Fibroblast of peridontal ligament (primary cell): ENCODE results near the gene ESR2.
"Not testable (repeated sequence)": the region's sequence is repeated elsewhere in the genome, so short reads cannot be mapped to it uniquely, and the experiment has no call there.

ENCODE experiments used
- DNase-seq: peaks from one replicate; pipeline ENCODE4 v3.0.0-alpha.2; 2010; ENCODE audit errors: extremely low read depth

The ESR2 gene

DNA sequence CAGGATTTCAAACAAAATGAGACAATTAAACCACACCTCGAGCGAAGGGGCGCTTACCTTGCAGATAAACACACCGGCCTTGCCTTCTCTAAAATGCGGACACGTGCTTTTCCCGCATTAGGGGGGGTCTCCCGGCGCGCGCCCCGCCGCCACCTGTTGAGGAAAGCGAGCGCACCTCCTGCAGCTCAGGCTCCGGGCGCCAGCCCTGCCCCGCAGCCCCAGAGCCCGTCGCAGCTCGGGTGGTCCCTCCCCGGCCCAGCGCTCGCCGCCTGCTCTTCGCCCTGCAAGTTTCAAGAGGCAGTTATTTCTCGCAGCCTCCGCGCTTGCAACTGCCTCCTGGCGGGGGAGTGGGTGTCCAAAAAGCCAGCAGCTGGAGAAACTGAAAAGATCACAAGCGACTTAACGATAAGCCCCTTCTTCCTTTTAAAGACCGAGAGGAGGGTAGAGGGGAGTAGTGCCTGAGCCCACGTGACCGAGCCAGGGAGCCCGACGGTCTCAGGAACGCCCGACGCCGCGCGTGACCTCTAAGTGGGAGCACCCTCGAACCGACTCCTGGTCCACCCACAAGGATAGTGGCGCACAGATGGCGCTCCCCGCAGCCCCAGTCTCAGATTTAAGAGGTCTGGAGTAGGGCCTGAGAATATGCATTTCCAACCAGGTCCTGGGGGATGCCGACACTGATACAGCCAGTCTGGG lies at the start of gene ESR2:
TSS of gene ESR2 (minus strand) at position 396 of the 696 bp plus-strand sequence. CDS start 11,386 bp downstream, outside the sequence.
- DNase-seq: peak; percentile 46

DNA sequence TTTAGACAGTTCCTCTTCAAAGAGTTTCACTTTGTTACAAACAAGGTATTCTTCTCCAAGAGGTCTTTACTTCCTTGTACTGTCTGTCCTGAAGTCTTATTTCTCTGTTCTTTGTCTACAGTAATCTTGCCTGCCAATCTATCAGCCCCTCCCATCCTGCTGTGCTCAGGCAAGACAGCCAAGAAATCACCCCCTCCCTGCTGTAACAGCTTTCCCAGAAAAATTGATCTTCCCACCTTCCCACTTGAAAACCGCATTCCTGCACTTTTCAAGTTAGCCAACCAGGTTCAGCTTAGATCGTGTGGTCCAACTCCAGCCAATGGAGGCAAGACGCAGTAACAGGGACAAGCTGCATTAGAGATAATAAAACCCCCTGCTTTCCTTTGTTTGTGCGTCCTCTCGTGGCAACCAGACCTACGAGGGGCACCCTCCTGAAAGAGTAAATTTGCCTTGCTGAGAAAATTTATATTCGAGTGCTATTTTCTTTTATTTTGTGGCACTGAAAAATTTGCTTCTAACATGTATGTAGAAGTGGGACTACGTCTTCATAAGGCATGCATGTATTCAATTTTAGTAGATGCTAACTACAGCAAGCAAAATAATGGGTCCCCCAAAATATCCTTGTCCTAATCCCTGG lies 46.5 kb upstream of the ESR2 start:
- no peak for DNase-seq

DNA sequence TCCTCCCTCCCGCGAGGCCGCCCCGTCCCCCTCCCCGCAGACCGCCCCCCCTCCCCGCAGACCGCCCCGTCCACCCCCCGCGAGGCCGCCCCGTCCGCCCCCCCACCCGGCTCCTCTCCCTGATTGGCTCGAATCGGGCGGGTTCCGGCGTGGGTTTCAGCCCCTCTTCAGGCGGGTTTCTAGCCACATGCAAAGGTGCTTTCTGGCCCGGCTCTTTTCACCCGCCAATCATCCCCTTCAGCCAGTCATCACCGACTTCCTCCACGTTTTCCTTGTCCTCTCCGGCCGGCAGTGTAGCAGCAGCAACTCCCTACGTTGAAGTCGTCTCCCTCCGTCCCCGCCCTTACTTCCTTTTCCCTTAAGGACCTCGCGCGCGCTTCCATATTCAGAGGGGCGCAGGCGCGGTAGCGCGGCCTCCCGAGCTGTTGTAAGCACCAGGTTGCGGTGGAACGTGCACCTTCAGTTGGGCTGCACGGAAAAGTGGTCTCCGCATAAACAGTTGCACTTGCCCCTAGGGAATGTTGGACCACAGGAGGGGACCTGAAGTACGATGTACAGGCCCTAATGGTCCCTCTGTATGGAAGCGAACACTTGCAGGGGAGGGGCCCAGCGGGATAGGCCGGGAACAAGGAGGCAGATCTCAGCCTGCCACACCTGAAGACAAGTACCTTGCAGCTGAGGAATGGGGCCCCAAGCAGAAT lies 44.6 kb upstream of the ESR2 start:
- DNase-seq: peak; percentile 96

DNA sequence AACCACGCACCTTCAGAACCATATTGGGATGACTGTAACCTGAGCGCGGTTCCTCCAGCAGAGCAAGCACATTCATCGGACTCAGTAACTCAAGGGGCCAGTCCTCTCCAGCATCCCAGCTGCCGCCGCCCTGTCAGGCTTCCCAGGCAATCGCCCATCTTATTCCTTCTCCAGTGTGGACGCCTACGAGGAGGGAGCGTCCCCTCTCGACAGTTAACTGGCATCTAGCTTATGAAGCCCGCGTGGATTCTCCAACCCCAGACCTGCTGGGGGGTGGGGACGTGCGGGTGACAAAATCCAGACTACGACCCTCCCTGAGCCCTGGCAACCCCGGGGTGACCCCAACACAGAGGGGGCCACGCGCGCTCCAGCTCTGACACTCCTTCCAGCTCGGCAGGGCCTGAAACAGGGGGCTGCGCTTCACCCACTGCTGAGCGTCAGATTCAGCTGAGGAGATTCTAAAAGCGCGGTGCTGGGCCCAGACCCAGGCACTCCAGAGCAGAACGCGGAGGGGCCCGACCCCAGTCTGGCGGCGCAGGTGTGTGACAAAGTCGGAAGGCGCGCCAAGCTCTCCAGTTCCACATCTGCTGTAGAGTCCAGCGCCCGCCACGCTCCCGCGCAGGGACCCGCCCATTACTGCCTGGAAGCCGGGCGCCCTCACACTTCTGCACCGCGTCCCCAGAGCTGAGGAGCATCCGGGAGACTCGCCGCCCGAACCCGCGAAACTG lies 43.9 kb upstream of the ESR2 start:
- peak; percentile 51 for DNase-seq

DNA sequence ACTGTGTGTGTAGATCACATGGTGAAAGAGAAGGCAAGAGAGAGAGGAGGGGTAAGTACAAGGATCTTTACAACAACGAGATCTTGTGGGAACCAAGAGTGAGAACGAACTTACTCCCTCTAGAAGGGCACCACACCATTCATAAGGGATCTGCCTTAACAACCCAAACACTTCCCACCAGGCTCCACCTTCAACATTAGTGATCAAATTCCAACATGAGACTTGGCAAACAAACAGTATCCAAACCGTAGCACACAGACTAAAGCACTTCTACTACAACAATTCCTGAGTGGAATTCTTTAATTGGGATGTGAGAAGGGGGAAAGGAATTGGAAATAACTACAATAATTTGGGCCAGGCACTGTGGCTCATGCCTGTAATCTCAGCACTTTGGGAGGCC lies 35.0 kb upstream of the ESR2 start:
- DNase-seq: no peak

DNA sequence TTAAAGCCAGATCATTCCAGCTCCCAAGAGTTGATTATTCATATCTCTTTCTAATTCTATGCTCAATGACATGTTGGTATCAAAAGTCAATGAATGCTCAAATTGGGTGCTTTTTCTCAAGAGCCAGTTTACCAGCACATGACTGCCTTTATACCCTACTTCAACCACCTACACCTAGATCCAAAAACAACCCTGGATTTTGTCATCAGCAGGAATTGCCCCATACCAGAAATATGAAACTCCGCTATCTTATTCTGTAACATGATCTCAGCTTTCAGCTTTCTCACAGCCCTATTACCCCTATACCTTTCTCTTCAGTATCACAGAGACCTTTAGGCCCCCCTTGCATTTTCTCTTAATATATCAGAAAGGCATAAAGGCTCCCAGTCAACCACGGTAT lies 32.3 kb upstream of the ESR2 start:
- no peak for DNase-seq

DNA sequence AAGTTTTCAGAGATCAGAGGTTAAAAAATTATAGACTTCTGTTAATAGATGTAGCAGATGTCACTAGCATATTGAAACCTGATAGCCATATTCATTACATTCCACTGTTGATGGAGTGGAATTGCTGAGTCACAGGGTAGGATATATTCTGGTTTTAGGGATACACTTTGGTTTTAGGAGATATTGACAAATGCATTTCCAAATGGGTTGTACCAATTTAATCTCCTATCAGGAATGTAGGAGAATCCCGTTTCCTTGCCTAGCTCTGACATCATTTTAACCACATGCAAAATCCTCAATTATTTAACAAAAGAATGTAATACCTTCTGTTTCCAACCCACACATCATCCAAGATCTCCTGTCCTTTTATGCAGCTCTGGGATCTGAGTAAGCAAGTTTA lies 30.7 kb upstream of the ESR2 start:
- peak; percentile 81 for DNase-seq

DNA sequence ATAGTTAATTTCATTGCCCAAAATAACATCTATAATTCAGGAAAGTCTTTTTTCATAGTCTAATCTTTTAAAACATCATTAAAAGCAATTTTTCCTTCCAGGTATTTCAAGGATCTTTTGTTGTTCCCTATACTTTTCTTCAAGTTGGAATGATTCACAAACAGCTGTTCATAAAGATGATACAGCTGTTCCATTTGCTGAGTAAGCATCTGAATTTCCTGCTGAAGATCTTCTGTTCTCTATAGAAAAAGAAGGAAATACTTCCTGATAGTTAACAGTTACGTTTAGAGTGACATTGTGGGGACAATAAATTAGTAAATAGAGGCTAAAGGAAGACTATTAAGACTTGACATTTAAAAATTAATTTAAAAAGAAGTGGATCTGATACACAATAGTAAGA lies 30.3 kb upstream of the ESR2 start:
- peak; percentile 31 for DNase-seq

DNA sequence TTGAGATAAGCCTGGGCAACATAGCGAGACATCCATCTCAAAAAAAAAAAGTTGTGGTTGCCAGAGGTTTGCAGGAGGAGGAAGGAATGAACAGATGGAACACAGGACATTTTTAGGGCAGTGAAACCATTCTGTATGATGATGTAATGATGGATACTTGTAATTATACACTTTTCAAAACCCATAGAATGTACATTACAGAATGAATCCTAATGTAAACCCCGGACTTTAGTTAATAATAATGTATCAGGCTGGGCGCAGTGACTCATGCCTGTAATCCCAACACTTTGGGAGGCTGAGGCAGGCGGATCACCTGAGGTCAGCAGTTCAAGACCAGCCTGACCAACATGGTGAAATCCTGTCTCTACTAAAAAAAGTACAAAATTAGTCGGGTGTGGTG lies 26.2 kb upstream of the ESR2 start:
- not testable (repeated sequence) for DNase-seq

DNA sequence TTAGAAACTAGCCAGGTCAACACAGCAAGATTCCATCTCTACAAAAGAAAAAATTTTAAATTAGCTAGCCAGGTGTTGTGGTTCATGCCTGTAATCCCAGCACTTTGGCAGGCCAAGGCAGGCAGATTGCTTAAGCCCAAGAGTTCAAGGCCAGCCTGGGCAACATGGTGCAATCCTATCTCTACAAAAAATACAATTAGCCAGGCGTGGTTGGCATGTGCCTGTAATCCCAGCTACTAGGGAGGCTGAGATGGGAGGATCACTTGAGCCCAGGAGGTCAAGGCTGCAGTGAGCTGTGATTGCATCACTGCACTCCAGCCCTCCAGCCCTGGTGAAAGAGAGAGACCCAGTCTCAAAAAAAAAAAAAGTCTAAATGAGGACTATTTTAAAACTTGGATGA lies 24.5 kb upstream of the ESR2 start:
- not testable (repeated sequence) for DNase-seq

DNA sequence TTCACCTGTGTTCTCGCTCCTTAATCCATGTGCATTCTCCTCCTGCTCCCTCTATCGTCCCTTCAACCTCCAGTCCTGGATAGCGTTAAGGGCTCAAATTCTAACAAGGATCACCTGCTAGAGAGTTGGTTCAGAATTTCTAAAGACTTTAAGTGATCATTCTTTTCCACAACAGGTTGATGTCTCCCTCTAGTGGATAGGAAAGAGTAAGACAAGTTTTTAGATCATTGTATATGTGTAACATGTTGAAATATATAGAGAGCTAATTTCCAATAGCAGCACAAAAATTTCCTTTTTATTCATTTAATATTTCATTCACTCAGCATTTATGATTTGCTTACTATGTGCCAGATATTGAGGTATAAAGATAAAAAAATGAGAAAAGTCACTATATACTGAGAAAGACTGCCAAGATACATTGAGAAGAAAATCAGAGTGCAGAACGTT lies 9.3 kb upstream of the ESR2 start:
- DNase-seq: peak; percentile 79

DNA sequence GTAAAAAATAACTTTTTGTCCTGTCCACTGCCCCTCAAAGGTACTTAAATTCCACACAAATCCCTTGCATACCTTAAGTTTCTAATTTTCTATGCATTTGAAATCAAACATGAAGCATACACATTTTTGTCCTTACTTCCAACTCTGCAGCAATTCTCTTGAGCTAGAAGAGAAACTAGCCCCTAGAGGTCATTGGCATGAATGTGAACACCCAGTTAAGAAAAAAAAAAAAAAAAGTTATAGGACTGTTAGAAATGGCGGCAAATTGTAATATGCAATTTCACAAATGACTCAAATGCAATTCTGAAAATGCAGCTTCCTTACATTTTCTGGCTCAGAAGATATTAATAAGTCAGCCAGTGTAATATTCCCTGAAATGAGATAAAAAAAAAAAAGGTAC lies 4.6 kb upstream of the ESR2 start:
- no peak for DNase-seq

DNA sequence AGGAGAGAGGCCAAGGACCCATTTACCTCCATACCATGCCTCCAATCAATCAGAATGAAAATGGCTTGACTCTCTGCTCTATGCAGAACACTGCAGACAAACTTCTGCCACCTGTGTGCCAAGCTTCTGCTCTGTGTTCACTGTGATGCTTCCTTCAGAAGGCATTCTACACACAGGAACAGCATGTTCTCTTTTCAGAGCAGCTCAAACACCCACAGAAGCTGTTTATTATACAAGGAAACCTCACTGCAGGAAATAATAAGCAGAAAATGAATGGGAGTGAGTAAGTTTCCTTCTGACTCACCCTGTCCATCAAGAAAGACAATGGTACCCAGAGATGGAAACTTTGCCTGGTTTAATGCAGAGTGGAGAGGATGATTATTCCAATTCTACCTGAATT lies 2.4 kb upstream of the ESR2 start:
- DNase-seq: no peak

DNA sequence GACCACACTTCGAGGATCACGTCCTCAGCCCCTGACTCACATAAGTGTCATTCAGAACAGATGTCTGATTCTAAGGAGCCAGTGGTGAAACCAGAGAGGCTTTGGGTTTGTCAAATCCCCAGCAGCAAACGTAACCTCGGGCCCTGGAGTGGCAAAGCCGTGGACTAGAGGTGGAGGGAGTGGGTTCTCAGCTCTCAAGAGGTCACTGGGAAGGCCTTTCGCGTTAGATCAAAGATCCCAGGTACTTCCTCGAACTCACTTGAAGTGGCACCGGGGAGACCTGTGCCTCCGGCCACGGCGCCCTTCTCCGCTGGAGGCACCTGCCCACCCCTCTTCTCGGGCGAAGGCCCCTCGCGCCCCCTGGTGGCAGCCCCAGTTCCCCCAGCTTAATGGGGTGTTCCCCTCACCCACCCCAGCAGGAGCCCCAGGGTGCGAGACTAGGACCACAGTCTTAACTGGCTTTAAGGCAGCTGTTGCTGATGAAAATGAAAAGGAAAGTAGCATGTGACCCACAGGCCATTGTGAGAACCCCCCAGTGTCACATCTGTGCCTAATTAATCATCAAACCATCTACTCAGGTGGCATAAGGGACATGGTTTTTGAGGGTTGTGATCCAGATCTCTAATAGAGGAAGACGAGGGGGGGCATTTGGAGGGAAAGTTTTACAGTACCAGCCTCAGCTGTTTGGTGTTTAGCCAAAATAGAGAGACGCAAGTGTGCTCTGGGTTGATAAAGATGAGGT lies 672 bp upstream of the ESR2 start:
- peak; percentile 46 for DNase-seq

DNA sequence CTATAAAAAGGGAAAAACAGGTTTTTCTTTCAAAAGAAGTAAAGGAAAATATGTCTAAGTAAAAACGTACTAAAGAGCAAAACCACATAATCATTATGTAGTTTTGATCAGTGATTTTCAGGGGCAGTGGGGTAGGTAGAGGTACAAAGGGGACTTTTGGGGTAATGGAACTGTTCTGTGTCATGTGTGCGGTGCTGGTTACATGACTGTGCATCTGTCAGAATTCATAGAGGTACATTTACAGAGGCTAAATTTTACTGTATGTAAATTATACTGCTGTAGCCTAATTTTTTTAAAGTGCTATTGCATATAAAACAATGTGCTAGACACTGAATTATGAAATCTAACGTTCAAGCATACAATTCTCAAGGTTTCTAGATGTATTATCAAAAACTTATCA lies 2.0 kb downstream of the ESR2 start:
- no peak for DNase-seq

DNA sequence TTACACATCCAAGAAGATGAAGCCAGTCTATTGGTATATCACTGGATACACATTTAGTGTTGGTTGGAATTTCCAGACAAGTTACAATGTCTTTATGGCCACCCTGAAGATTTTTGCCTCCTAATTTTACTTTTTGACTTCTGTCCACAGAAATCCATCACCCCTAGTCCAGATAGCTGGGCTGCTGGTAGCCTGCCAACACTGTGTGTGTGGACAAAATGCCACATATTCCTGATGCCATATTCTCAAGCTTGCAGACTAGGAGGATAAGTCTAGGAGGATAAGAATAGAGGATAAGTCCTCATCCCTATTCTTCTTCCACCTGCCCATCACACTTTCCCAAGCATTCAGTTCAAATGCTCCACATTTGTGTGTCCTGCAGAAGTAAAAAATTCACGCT lies 4.6 kb downstream of the ESR2 start:
- no peak for DNase-seq

DNA sequence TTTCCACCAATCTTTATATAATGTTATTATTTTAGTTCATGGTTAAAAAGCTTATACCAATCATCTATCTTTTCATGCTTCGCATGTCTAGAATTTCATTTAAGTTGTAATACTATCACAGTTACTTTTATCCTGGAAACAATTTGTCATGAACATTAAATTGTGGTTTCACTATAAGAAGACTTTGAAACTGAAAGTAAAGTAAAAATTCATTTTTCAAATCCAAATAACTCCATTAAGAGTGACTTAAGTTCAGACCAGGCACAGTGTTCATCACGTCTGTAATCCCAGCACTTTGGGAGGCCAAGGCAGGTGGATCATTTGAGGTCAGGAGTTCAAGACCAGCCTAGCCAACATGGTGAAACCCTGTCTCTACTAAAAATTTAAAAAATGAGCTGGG lies 12.4 kb downstream of the ESR2 start:
- peak; percentile 43 for DNase-seq

DNA sequence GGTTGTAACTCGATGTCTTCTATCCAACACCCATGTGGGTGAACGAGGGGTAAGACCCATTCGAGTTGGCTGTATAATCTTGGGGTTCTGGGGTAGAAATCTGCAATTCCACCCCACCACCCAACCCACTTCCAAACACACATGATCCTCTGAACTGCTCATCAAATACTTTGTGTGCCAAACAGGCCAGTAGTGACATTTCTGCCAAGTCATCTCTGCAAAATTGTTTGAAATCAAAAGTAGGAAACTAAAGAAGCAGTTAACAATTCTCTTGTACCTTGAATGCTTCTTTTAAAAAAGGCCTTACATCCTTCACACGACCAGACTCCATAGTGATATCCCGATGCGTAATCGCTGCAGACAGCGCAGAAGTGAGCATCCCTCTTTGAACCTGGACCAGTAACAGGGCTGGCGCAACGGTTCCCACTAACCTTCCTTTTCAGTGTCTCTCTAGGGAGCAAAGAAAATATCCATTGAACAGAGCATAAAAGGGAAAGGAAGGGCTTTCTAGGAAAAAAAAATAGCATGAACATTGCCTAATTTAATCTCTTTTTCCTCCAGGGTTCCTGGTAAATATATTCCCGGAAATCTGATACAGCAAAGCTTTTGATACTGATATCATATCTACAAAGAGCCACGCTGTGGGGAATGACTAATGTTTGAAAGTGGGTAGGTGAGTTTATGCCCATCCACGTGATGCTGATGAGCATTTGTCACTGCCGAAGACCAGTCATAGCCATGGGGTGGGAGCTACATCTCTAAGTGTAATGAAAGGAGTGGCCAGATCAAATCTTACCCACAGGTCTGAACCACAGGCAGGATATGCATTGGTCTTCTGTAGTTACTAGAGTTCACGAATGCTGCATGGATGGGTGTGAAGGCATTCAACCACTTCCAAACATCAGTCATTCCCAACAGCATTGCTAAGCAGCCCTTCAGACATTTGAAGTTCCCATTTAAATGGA lies 14.2 kb downstream of the ESR2 start:
- no peak for DNase-seq

DNA sequence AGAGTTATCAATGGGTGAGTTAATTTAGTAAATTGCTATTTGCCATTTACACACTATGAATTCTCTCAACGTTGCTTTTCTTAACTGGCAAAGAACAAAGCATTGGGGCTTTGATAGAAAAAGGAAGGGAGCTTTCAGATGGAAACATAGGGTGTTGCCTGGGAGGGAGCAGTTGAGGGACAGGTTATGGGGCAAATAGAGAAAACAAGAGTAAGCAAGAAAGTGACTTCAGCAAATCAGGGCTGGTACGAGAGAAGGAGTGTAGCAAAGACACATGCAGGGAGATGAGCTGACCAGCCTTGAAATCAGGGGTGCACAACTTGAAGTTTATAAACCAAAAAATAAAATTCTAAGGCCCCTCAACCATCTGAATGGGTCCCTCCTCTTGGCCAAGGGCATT lies 15.7 kb downstream of the ESR2 start:
- no peak for DNase-seq

DNA sequence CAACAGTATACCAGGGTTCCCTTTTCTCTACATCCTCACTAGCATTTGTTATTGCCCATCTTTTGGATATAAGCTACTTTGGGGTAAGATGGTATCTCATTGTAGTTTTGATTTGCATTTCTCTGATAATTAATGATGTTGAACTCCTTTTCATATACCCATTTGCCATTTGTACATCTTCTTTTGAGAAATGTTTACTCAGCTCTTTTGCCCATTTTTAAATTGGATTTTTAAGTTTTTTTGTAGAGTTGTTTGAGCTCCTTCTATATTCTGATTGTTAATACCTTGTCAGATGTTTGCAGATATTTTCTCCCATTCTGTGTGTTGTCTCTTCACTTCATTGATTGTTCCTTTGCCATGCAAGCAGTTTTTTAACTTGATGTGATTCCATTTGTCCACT lies 22.2 kb downstream of the ESR2 start:
- no peak for DNase-seq
